Amygdala (tissue), 56 donors: ENCODE results near the gene ANKRD60.
A peak's percentile ranks its signal among the peaks of the same experiment; 100 is the strongest.

ENCODE experiments used
- DNase-seq, 56 donors: peaks; one replicate each; lab custom pipeline; 2025; lab: John Stamatoyannopoulos, UW

Gene ANKRD60

GRCh38 chr20:58245181-58245891 lies 16.9 kb upstream of the ANKRD60 start:
- DNase-seq: no peak

- no peak for DNase-seq
Measured at GRCh38 chr20:58244517-58245030, 16.1 kb upstream of the ANKRD60 start.

- no peak for DNase-seq
Measured at GRCh38 chr20:58243653-58244410, 15.4 kb upstream of the ANKRD60 start.

GRCh38 chr20:58242824-58243223 lies 14.4 kb upstream of the ANKRD60 start:
- DNase-seq: no peak

- no peak for DNase-seq
Measured at GRCh38 chr20:58241766-58242465, 13.5 kb upstream of the ANKRD60 start.

- DNase-seq: no peak
Measured at GRCh38 chr20:58240471-58240870, 12.0 kb upstream of the ANKRD60 start.

- DNase-seq: no peak
Measured at GRCh38 chr20:58239216-58239615, 10.8 kb upstream of the ANKRD60 start.

GRCh38 chr20:58238490-58238889 lies 10.0 kb upstream of the ANKRD60 start:
- DNase-seq: no peak

GRCh38 chr20:58237318-58238132 lies 9.1 kb upstream of the ANKRD60 start:
- DNase-seq: no peak

GRCh38 chr20:58236612-58237317 lies 8.3 kb upstream of the ANKRD60 start:
- peak in 50 of 56 donors; percentile 8 to 84 (median 50) for DNase-seq

GRCh38 chr20:58235010-58235409 lies 6.6 kb upstream of the ANKRD60 start:
- no peak for DNase-seq

GRCh38 chr20:58233881-58234528 lies 5.6 kb upstream of the ANKRD60 start:
- no peak for DNase-seq

GRCh38 chr20:58233393-58233792 lies 4.9 kb upstream of the ANKRD60 start:
- no peak for DNase-seq

- no peak for DNase-seq
Measured at GRCh38 chr20:58231683-58232082, 3.2 kb upstream of the ANKRD60 start.

- no peak for DNase-seq
Measured at GRCh38 chr20:58229198-58229798, 845 bp upstream of the ANKRD60 start.

GRCh38 chr20:58228103-58228483 lies 360 bp downstream of the ANKRD60 start:
- DNase-seq: peak in 1 of 56 donors; percentile 34

- DNase-seq: no peak
Measured at GRCh38 chr20:58227391-58228102, 906 bp downstream of the ANKRD60 start.
